ENCODE measurements around the gene ALDH3B1. TPM values are rescaled to one million over a fixed set of nuclear protein-coding genes. Genes with fewer than 3 reads are reported as not detected.
A peak's percentile ranks its signal among the peaks of the same experiment; 100 is the strongest.

Gene ALDH3B1
- total RNA-seq, 1 donor from 2014 or later = not detected

DNA sequence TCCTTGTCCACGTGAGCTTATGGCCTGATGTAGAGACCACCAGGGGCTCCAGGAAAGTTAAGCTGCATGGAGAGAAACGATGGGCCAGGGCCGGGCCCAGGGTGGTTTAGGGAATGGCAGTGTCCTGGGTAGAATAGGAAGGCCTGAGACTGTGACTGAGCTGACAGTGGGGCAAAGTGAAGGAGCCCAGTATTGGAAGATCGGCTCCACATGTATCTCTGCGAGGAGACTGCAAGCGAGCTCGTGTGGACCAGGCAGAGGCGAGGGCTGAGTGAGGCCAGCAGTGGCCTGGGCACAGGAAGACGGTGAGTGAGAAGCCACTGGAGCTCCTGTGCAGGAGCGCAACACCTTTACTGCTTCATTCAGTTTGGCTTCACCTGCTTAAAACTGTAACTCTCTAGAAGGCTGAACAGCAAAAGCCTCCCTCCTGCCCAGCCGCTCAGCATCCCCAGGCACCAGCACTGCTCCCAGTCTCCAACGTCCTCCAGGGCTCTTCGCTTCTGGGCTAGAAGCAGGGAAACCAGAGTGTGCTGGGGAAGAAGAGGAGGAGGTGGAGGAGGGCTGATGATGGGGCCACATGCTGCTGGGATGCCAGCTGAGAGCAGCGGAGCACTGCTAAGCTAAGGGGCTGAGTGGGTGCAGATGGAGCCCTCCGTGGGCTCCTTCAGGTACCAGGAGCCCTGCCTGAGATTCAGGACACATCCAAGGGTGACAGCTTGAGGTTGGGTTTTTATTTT, 42.2 kb downstream of the ALDH3B1 start:
- Mint-ChIP-seq H3K36me3 (ENCODE audit: low read depth) (peaks cover 36% of the 10 kb centered on the region), H3K27ac (no peak overlapping the region), H3K27me3 (ENCODE audit: low read depth) (no peaks in the 10 kb centered on the region), H3K4me1 (ENCODE audit: low read depth) (no peaks in the 10 kb centered on the region), H3K9me3 (no peaks in the 10 kb centered on the region), H3K4me3 (ENCODE audit: low read depth) (no peak overlapping the region)
- no peak for DNase-seq (ENCODE audit: low spot score)
- intact Hi-C loops (cut with micrococcal nuclease) = no loop called here

- peak overlapping the region; percentile 28 for H3K27ac Mint-ChIP-seq
- intact Hi-C loops (cut with micrococcal nuclease) = no loop called here
- no peak for DNase-seq (ENCODE audit: low spot score)
- no peak overlapping the region for H3K4me3 Mint-ChIP-seq (ENCODE audit: low read depth)
- H3K27me3 Mint-ChIP-seq (ENCODE audit: low read depth) = no peaks in the 10 kb centered on the region
- no peaks in the 10 kb centered on the region for H3K4me1 Mint-ChIP-seq (ENCODE audit: low read depth)
- no peaks in the 10 kb centered on the region for H3K9me3 Mint-ChIP-seq
- peaks cover 30% of the 10 kb centered on the region for H3K36me3 Mint-ChIP-seq (ENCODE audit: low read depth)
Observed at GRCh38 chr11:68053117-68053516, 43.0 kb downstream of the ALDH3B1 start.

- Mint-ChIP-seq H3K27ac (no peak overlapping the region), H3K4me3 (ENCODE audit: low read depth) (no peak overlapping the region), H3K27me3 (ENCODE audit: low read depth) (no peaks in the 10 kb centered on the region), H3K36me3 (ENCODE audit: low read depth) (peaks cover 24% of the 10 kb centered on the region), H3K4me1 (ENCODE audit: low read depth) (no peaks in the 10 kb centered on the region), H3K9me3 (no peaks in the 10 kb centered on the region)
- intact Hi-C loops (cut with micrococcal nuclease) = no loop called here
- no peak for DNase-seq (ENCODE audit: low spot score)
Observed at GRCh38 chr11:68053981-68054812, 44.1 kb downstream of the ALDH3B1 start.

DNA sequence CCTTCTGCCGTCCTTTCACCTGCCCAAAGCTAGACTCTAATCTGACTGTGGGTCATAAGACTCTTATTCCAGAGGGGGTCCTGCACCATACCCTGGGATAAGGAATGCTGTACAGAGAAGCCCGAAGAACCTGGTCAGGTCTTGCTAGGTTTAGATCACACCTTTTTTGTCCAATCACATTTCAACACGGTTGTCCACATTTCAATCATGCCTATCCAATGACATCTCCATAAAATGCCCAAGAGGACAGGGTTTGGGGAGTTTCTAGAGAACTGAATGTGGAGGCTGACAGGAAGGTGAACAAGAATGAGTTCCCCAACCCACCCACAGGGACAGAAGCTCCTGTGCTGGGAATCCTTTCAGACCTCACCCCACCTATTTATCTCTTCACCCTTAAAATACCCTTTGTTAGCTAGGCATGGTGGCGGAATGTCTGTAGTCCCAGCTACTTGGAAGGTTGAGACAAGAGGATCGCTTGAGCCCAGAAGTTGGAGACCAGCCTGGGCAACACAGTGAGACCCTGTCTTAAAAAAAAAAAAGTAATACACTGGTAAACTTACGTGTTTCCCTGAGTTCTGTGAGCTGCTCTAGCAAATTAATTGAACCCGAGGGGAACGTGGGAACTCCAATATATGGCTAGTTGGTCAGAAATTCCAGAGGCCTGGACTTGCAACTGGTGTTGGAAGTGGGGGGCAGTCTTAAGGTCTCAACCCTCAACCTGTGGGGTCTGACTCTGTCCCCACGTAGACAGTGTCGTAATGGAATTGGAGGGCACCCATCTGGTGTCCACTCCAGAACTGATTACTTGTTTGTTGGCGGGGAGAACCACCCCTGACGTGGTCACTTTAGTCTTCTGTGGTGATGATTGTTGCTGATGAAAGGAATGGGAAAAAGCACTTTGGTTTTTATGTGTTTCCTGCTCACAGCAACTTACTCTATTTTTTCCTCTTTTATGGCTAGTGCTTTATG, 46.5 kb downstream of the ALDH3B1 start:
- DNase-seq (ENCODE audit: low spot score) = no peak
- H3K27me3 Mint-ChIP-seq (ENCODE audit: low read depth) = no peaks in the 10 kb centered on the region
- H3K36me3 Mint-ChIP-seq (ENCODE audit: low read depth) = peaks cover 22% of the 10 kb centered on the region
- no peaks in the 10 kb centered on the region for H3K4me1 Mint-ChIP-seq (ENCODE audit: low read depth)
- no peak overlapping the region for H3K4me3 Mint-ChIP-seq (ENCODE audit: low read depth)
- no peaks in the 10 kb centered on the region for H3K9me3 Mint-ChIP-seq
- H3K27ac Mint-ChIP-seq = no peak overlapping the region
- intact Hi-C loops (cut with micrococcal nuclease) = no loop called here

DNA sequence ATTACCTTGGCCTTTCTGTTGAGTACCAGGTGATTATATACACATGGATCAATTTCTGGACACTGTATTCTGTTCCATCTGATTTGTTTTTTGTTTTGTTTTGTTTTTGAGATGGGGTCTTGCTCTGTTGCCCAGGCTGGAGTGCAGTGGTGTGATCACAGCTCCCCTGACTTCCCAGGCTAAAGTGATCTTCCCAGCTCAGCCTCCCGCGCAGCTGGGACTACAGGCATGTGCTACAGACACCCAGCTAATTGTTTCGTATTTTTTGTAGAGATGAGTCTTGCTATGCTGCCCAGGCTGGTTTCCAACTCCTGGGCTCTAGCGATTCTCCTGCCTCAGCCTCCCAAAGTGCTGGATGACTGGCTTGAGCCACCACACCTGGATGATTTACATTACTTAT, 47.7 kb downstream of the ALDH3B1 start:
- H3K36me3 Mint-ChIP-seq (ENCODE audit: low read depth) = peaks cover 24% of the 10 kb centered on the region
- H3K4me3 Mint-ChIP-seq (ENCODE audit: low read depth) = no peak overlapping the region
- DNase-seq (ENCODE audit: low spot score) = no peak
- no peaks in the 10 kb centered on the region for H3K4me1 Mint-ChIP-seq (ENCODE audit: low read depth)
- no peak overlapping the region for H3K27ac Mint-ChIP-seq
- H3K9me3 Mint-ChIP-seq = no peaks in the 10 kb centered on the region
- intact Hi-C loops (cut with micrococcal nuclease) = no loop called here
- H3K27me3 Mint-ChIP-seq (ENCODE audit: low read depth) = no peaks in the 10 kb centered on the region

DNA sequence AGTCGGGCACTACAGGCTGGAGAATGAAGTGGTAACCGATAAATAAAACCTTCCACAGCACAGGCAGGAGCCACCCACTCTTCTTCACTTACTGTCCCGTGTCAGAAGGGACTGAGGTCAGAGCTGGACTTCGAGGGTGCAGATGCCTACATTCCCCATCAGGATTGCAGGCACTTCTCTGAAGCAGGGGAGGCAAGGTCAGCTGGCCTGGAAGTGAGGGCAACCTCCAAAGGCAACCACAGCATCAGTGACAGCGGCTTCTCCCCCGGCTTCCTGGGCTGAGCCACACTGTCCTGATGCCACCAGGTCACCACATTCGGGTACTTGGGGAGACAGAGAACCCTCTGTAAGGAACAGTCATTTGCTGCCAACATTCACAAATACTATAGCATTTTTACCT, 51.4 kb downstream of the ALDH3B1 start:
- Mint-ChIP-seq H3K9me3 (no peaks in the 10 kb centered on the region), H3K4me1 (ENCODE audit: low read depth) (no peaks in the 10 kb centered on the region), H3K27me3 (ENCODE audit: low read depth) (no peaks in the 10 kb centered on the region), H3K4me3 (ENCODE audit: low read depth) (no peak overlapping the region), H3K36me3 (ENCODE audit: low read depth) (peaks cover 35% of the 10 kb centered on the region), H3K27ac (no peak overlapping the region)
- no peak for DNase-seq (ENCODE audit: low spot score)
- intact Hi-C loops (cut with micrococcal nuclease) = no loop called here

GRCh38 chr11:68064926-68065325, 54.8 kb downstream of the ALDH3B1 start:
- Mint-ChIP-seq H3K36me3 (ENCODE audit: low read depth) (peaks cover 46% of the 10 kb centered on the region), H3K4me3 (ENCODE audit: low read depth) (no peak overlapping the region), H3K27ac (peak overlapping the region; percentile 39), H3K4me1 (ENCODE audit: low read depth) (no peaks in the 10 kb centered on the region), H3K27me3 (ENCODE audit: low read depth) (no peaks in the 10 kb centered on the region), H3K9me3 (no peaks in the 10 kb centered on the region)
- DNase-seq (ENCODE audit: low spot score) = no peak
- intact Hi-C loops (cut with micrococcal nuclease) = no loop called here

DNA sequence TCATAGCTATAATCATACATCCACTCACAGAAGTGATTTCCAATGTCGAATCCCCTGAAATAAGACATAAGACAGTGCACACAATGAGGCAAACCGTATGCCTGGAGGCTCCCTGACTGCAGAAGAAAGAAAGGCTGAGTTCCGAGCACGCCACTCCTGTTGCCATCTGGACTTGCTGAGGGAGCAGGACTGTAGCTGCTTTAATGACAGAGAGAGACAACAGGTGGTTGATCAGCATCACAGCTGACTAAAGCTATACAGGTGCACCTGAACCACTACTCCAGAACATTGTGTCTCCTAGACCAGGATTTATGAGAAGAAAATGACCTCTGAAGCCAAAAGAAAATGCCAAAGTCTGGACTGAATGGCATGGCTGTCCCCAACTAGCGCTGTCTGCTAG, 55.7 kb downstream of the ALDH3B1 start:
- DNase-seq (ENCODE audit: low spot score) = no peak
- H3K27ac Mint-ChIP-seq = no peak overlapping the region
- no peaks in the 10 kb centered on the region for H3K9me3 Mint-ChIP-seq
- H3K27me3 Mint-ChIP-seq (ENCODE audit: low read depth) = no peaks in the 10 kb centered on the region
- peaks cover 50% of the 10 kb centered on the region for H3K36me3 Mint-ChIP-seq (ENCODE audit: low read depth)
- no peak overlapping the region for H3K4me3 Mint-ChIP-seq (ENCODE audit: low read depth)
- H3K4me1 Mint-ChIP-seq (ENCODE audit: low read depth) = no peaks in the 10 kb centered on the region
- intact Hi-C loops (cut with micrococcal nuclease) = no loop called here

DNA sequence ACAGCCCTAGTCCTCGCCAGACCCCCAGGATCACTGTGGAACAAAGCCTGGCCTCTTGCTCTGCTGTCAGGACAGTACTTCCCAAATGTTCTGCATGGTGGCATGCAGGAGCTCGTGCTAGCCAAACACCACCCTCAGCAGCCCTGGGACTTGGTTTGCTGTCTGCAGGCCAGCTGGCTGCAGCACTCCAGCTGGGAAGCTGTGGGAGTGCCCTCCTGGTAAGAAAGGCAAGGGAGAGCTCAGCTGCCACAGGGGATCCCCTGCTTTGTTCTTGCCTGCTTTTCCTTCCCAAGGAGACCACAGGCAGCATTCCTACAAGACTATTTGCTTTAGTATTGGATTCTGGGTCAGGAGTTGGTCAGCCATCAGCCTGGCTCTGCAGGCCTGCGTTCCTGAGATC, 56.6 kb downstream of the ALDH3B1 start:
- Mint-ChIP-seq H3K36me3 (ENCODE audit: low read depth) (peaks cover 48% of the 10 kb centered on the region), H3K27ac (no peak overlapping the region), H3K4me3 (ENCODE audit: low read depth) (no peak overlapping the region), H3K4me1 (ENCODE audit: low read depth) (no peaks in the 10 kb centered on the region), H3K27me3 (ENCODE audit: low read depth) (no peaks in the 10 kb centered on the region), H3K9me3 (no peaks in the 10 kb centered on the region)
- intact Hi-C loops (cut with micrococcal nuclease) = no loop called here
- DNase-seq (ENCODE audit: low spot score) = no peak

DNA sequence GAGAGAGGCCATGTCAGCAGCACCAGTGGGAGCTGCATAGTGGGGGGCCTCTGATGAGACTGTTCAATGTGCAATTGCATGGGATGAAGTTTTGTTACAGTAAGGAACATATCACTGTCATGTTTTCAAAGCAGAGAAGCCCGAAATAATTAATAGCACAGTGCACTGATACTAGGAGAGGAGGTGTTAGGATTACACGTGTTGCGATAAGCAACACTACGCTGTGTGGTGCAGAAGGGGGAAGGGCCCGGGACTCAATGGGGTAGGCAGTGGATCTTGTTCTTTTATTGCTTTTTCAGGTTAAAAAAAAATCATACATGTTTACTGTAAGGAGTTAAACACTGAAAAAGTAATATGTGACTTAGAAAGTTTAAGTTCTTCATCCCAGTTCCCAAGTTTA, 57.9 kb downstream of the ALDH3B1 start:
- Mint-ChIP-seq H3K4me3 (ENCODE audit: low read depth) (no peak overlapping the region), H3K9me3 (no peaks in the 10 kb centered on the region), H3K36me3 (ENCODE audit: low read depth) (peaks cover 39% of the 10 kb centered on the region), H3K4me1 (ENCODE audit: low read depth) (no peaks in the 10 kb centered on the region), H3K27me3 (ENCODE audit: low read depth) (no peaks in the 10 kb centered on the region), H3K27ac (no peak overlapping the region)
- intact Hi-C loops (cut with micrococcal nuclease) = no loop called here
- no peak for DNase-seq (ENCODE audit: low spot score)

DNA sequence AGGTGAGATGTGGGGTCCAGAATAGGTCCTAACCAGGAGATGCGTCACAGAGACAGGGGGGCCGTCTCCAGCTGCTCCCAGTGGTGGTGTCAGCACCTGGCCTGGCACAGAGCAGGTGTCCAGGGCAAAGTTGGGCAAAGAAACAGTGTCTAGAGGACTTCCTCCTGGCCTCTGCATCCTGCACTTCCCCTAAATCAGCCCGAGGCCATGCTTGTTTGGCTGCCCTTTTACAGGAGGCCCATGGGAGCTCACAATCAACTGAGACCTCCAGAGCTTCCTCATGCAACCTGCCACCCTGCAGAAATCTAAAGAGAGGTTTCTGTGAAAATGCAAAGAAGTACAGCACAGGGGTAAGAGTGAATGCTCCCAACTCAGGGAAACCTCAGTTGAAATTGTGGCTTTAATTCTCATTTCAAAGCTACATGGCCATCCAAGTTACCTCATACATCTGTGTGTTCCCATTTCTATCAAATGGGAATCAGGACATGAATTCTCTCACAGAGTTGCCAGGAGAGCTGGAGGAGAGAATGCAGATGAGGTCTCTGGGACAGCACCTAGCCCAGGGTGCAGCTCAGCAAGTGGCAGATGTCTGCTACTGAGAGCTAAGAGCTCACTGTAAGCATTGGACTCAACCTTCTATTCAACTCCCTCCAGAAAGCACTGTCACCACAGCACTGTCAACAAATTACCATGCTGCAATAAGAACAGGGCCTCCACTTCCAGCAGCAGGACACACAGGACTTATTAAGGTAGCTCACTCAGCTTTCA, 61.3 kb downstream of the ALDH3B1 start:
- no peaks in the 10 kb centered on the region for H3K4me1 Mint-ChIP-seq (ENCODE audit: low read depth)
- no peaks in the 10 kb centered on the region for H3K27me3 Mint-ChIP-seq (ENCODE audit: low read depth)
- H3K27ac Mint-ChIP-seq = no peak overlapping the region
- no peak for DNase-seq (ENCODE audit: low spot score)
- no peaks in the 10 kb centered on the region for H3K9me3 Mint-ChIP-seq
- intact Hi-C loops (cut with micrococcal nuclease) = no loop called here
- H3K36me3 Mint-ChIP-seq (ENCODE audit: low read depth) = peaks cover 21% of the 10 kb centered on the region
- H3K4me3 Mint-ChIP-seq (ENCODE audit: low read depth) = no peak overlapping the region
